ENCODE data around the gene TMIGD3. TPM values are rescaled to one million over a fixed set of nuclear protein-coding genes. Genes with fewer than 3 reads are reported as not detected.
A peak's percentile ranks its signal among the peaks of the same experiment; 100 is the strongest.

TMIGD3 gene
- total RNA-seq, 1 experiment from 2014 or later = not detected

DNA sequence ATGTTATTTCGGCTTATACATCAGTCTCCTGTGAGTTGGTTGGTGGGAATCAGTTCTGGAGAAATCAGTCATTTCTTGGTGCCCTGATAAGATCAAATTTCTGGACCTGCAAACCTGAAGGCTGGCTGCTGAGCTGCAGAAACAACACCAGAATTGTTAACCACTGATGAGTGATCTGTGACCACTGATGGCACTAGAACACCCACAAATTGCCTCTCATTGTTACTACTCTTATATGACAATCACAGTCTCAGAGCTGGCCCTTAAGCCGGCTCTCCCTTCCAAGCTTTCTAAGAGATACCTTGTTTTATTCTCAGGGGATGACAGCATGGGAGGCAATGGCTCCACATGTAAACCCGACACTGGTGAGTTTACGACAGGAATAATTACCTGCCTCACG, 27.7 kb downstream of the TMIGD3 start:
- DNase-seq (ENCODE audit: low spot score) = no peak

DNA sequence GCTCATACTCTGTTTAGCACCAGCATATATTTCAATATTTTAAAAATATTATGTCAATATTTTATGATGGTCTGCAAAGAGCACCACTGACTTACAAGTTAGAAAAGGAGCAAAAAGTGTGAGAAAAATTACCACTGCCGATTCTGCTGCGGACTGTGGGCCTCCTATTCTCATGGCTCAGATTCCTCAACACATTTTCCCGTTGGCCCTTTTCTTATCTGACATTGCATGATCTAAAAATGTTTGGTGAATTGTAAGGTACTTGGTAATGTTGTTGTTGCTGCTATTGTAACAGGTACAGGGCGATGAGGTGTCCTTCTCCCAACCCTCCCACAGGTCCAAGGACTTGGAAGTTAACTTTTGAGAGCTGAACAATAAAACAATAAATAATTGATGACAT, 28.9 kb downstream of the TMIGD3 start:
- DNase-seq (ENCODE audit: low spot score) = no peak

DNA sequence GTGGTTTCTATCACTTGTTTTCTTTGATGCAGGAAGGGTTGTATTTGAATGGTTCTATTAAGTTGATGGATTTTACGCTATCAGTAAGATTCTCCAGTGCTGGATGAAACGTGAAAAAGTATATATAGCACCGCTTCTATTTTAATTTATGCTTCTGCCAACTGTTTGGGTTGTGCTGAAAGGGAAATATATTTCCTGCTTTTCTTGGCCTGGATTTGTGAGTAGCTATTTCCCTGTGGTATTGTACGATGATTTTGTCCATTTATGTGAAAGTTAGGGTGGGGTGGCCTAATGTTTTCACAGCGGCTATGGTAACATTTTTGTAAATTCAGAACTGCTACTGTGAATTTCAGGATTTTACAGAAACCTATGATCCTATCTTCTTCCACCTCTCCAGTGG, 29.3 kb downstream of the TMIGD3 start:
- DNase-seq (ENCODE audit: low spot score) = no peak

DNA sequence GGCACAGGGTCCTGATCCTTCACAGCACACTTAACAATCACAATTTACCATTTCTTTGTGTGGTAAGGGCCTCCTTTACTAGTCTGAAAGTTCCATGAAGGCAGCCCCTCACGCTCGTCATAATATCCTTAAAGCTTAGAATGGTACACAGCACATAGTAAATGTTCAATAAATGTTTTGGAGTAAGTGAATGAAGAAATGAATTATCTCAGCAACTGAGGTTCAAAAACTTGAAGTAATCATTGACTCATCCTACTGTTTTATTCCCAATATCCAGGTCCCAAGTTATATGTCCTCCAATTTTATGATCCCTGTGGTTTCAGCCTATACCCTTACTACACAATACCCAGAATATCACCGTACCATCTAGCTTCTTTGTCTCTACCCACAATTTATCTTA, 31.9 kb downstream of the TMIGD3 start:
- DNase-seq (ENCODE audit: low spot score) = no peak

DNA sequence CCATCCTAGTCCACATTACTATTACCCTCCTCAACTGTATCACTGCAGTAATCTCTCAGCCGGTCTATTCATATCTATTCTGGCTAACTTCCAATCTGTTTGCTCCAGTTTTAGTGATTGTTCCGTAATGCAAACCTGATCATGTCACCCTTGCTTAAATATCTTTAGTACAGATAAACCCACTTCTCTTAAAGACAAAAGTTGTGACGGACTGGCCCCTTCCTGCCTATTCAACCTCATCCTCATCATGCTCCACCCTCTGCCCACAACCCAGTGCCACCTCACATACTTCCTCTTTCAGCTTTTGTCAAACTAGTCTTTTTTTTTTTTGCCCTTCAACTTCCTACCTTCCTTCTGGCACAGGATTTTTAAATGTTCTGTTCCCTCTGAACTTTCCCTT, 32.4 kb downstream of the TMIGD3 start:
- DNase-seq (ENCODE audit: low spot score) = no peak

DNA sequence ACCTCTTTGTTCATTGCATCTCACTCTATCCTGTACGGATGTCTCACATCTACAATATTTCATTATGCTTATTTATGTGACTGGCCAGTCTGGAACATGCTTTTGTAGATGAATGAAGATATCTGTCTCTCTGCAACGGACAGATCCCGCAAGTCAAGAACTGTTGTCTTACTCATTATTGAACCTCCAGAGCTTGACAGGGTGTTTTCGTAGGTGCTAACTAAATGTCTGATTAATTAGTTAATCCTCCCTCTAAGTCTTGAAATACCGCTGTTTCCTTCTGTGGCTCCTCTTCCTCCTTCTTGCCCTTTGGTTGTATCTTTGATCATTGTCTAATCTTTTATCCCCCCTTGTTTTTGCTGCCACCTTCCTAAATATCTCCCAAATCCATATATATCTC, 32.8 kb downstream of the TMIGD3 start:
- no peak for DNase-seq (ENCODE audit: low spot score)

DNA sequence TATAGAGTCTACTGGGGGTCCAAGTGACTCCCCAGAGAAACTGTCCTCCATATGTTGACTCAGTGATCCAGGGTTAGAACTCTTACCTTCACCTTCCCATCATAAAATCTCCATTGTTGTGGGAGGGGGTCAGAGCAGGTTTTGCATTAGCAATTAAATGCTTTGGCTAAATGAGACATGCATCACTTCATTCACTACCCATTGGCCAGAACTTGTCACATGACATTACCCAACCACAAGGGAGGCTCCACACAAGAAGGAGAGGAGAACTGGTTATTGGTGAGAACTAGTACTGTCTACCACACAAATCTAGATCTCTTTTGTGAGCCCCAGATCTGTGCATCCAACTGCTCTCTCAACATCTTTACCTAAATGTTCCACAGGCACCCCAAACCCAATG, 33.9 kb downstream of the TMIGD3 start:
- DNase-seq (ENCODE audit: low spot score) = no peak

DNA sequence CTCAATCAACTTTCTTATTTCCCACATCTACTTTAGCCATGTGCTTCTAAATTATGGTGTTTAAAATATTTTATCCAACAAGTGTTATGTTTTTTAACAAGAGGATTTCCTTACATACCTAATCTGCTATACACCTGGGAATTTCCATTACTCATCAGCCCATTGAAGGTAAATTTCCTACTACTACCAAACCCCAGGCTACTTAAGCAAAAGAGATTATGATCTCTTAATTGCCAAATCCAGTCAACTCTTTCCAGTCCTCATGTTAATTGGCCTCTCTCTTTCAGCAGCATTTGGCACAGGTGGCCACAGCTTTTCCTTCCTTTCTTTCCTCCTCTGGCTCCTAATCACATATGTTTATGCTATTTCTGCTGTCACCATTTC, 34.7 kb downstream of the TMIGD3 start:
- DNase-seq (ENCODE audit: low spot score) = no peak

DNA sequence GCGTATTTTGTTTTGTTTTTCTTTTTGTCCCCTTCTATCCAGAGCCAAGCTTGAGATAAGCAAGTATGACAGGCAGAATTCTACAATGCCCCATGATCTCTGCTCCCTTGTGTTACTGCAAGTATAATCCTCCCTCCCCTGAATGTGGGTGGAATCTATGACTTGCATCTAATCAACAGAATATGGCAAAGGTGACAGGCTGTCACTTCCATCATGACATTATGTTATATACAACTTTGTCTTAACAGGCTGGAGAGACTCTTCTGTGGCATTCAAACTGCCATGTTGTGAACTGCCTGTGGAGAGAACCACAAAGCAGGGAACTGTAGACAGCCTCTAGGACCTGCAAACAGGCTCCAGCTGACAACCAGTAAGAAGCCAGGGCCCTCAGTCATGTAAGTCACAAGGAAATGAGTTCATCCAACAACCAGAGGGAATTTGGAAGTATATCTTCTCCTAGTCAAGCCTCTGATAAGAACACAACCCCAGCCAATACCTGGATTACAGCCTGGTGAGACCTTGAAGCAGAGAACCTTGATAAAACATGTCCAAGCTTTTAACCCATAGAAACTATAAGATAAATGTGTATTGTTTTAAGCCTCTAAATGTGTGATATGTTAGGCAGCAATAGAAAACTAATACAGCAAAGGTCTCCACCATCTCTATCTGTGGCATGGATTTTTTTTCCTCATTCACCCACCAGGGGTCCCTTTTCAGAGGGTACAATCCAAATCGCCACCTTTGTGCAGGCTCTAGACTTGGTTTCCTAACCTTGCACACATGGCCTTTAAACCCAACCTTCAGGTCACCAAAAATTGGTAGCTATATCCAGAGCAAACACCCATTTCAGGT, 35.3 kb downstream of the TMIGD3 start:
- DNase-seq (ENCODE audit: low spot score) = no peak

DNA sequence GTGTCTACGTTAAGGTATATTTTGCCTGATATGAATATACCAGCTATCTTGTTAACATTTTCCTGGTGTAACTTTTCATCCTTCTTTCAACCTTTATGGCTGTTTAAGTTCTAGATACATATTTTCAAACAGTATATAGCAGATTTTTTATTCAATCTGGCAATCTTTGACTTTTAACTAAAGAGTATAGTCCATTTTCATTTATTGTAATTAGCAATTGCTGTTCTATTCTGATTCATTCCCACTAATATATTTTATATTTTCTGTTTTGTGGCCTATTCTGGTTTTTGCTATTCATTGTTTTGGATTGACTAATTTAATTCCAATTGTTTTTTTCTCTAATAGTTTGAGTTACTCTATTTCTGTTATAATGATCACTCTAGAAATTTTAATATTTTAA, 37.0 kb downstream of the TMIGD3 start:
- no peak for DNase-seq (ENCODE audit: low spot score)

DNA sequence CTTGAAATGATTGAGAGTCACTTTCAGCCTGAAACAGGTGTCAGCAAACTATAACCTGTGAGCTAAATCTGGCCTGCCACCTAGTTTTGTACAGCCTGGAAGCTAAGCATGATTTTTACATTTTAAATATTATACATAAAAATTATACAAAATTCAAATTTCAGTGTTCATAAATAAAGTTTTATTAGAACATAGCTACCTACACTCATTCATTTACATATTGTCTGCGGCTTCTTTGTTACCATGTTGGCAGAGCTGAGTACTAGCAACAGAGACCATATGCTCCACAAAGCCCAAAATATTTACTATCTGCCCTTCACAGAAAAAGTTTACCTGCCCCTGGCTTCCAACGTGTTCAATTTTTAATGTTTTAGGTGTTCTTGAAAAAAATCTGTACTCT, 37.7 kb downstream of the TMIGD3 start:
- DNase-seq (ENCODE audit: low spot score) = no peak

DNA sequence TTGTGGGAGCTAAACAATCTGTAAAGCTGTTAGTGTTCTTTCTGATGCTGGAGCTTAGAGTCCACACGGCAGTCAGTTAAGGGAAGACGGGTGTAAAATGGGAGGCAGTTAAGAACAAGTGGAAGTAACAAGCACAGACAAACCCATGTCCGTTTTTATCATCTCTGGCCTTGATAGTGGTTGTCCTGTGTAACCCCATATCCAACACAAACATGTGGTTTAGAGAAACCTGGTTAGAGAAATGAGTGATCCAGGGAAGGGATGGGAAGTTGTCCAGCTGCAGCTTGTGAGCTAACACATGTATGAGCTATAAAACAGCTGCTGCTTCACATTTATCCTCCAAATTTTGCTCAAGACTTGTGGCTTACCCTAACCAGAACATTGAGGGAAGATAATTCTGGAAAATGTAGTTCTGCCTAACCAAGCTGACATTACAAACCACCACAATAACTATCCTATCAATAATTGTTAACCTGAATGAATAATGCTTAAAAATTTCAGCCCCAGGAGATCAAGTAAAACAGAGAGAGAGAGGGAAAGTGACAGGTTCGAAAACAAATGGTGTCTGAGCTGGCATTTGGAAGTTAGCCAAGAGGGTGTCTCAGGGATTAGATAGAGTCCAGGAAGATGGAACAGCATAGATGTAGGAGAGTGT, 40.3 kb downstream of the TMIGD3 start:
- no peak for DNase-seq (ENCODE audit: low spot score)

DNA sequence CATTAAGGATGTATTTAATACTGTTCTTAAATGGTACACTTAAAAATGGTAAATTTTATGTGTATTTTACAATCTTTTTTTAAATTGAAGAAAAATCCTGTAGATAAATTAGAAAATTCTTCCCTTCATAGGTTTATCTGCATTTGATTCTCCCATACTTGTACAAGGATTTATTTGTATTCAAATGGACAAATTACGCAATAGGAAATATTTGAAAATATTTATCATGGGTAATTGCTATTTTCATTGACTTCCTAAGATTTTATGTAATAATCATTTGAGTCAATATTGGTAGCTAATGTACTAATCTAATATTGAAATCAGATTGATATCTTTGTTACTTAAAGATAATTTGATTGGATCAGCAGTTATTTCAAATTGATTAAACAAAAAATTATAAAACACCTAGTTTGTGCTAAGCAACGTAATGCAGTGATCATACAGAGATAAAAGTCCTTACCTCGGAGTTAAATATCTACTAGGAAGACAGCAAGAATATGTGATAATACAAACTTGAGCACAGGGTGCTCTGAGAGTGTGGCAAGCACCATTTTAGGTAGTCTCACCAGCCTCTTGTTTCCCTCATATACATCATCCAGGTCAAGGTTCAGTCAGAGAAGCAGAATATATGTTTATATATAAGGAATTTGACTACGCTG, 40.9 kb downstream of the TMIGD3 start:
- no peak for DNase-seq (ENCODE audit: low spot score)

DNA sequence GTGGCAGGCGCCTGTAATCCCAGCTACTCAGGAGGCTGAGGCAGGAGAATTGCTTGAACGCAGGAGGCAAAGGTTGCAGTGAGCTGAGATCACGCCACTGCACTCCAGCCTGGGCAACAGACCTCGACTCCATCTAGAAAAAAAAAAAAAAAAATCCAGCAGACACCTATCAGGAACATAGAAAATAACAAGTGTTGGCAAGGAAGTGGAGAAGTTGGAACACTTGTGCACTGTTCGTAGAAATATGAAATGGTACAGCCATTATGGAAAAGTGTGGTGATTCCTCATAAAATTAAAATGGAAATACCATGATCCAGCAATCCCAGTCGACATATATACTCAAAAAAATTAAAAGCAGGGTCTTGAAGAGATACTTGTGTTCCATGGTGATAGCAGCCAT, 41.7 kb downstream of the TMIGD3 start:
- no peak for DNase-seq (ENCODE audit: low spot score)

DNA sequence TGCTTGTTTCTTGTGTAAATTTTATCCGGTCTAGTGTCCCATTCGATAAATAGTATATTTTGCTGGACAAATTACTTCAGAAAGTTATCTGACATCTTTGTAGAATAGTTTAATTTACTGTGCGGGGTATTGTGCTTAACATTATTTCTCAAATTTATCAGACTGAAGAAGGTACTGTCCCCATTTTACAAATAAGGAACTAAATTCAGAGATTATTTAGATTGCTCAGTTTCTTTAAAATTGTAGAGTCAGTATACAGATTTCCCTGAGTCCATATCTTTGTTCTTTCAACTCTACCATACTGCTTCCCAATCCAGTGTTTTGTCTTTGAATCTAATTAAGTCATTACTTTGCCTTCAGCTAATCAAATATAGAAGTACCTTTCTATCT, 47.8 kb downstream of the TMIGD3 start:
- no peak for DNase-seq (ENCODE audit: low spot score)

DNA sequence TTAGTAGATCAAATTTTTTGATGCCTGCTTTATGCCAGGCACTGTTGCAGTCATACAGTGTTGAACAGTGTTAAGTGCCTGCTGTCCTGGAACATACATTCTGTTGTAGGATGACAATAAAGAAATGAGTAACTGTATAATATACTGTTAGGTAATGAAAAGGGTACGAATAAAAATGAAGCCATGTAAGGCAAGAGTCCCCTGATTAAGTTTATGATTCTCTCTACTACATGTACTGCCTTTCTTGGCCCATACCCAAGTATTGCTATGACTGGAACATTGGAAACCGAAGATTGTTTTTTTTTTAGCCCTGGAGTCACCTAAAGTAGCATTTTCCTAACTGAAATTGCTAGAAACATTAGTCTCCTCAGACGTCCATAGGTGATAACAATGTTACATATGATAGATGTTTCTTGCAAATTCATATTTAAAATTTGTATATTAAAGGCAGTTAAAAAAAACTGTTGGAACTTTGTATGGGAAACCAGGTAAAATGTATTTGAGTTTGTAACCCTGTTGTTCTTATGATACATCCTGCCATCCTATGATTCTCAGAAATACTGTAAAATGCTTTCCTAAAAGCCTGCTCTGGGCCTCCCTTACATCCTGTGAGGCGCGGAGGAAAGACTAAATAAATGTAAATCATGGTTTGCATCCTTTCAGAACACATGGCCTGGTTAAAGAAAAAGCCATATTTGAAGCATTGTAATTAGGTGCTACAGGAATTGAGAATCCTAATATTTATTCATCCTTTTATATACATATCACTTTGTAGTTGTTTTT, 48.4 kb downstream of the TMIGD3 start:
- DNase-seq (ENCODE audit: low spot score) = no peak

DNA sequence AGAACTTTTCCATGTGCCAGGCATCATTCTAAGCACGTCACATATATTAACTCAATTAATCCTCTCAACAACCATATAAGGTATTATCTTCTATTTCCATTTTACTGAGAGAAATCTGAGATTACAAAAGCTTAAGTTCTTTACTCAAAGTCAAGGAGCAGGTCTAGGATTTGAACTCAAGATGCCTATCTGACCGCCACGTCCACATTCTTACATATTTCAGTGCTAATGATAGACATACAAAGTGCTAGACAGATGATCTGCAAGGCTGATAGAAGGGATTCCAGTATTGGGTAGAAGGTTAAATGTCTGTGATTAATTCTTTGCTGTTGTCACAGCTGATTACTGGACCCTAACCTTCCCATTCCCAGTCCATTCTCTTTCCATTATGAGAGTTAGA, 49.7 kb downstream of the TMIGD3 start:
- no peak for DNase-seq (ENCODE audit: low spot score)

DNA sequence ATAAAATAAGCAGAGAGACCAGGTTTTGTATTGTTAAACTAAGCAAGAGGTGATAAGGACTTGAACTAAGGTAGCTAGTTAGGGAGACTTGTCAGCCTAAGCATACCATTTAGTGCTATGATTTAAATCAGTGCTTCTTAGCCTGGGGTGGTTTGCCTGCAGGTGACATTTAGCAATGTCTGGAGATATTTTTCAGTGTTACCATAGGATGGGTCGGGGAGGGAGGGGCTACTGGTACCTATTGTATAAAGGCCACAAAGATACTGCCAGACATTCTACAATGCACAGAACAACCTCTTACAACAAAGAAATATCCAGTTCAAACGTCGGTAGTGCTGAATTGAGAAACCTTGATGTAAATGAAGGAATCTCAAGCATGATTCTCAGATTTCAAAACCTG, 50.9 kb downstream of the TMIGD3 start:
- DNase-seq (ENCODE audit: low spot score) = no peak

DNA sequence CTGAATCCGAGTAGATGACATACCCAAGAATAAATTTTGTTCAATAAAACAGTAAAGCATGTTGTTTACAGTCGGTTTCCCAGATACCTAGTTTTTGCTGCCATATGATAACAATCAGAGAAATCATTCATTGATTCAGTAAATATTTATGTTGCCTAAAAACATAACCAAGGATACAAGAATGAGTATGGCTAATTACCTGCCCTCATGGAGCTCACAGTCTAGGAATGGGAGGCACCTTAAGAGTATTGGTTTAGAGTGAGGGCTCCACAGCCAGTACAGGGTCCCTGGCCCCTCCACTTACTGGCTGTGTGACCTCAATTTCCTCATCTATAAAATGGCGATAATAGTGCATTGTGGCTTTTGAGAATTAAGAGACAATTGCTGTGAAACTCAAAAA, 53.2 kb downstream of the TMIGD3 start:
- no peak for DNase-seq (ENCODE audit: low spot score)

DNA sequence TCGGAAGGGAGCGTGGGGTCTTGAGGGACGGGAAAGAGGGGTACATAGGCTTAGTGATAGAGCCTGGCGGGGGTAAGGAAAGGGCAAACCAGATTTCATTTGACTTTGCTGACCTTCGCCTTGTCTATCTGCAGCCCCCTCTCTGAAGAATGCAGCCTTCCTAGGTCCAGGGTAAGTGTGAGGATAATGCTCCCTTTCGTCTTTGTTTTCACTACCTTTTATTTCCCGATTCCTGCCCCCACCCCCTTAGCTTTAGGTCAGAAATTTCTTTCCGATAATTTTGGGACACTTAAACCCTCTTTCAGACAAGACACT, 53.8 kb downstream of the TMIGD3 start:
- DNase-seq (ENCODE audit: low spot score) = no peak

DNA sequence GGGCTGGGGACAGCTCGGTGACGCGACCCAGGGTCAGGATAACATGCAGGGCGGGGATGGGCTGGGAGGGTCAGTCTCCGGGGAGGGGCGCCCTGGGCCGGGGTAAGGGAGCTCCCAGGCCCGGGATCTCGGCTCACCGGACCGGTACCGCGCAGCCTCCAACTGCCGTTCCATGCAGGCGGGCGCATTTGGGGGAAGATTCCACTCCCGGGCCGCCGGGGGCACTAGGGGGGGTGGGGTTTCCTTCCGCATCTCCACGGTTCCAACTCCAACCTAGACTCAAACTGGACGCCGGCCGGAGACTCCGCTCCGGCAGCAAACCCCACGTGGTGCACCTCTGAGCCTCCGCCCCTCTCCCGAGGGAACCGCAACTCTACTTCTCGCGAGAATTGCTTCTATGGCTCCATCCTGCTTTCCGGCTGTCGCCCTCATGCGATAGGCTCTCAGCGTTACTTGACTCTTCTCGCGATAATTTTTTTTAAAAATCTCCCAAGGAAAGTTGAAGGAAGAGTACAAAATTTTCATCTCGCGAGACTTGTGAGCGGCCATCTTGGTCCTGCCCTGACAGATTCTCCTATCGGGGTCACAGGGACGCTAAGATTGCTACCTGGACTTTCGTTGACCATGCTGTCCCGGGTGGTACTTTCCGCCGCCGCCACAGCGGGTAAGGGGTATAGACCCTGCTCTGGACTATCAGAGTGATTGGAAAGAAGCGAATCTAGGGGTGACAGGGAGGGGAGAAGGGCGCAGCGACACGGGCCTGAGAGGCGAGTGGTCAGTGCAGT, 54.3 kb downstream of the TMIGD3 start, which contains the start of the genes ATP5PB and WDR77:
Gene ATP5PB, plus strand, starts transcription at position 547 of the 785 bp plus-strand sequence. Its CDS starts 78 bp downstream, at position 625.
Gene WDR77, minus strand, starts transcription at position 339 of the 785 bp plus-strand sequence. Its CDS starts 87 bp downstream, at position 252.
- DNase-seq (ENCODE audit: low spot score) = peak; percentile 99
